Panc1 (cell line): ENCODE data around the gene KRTAP5-6.

Experiments
- POLR2AphosphoS5 ChIP-seq: IDR thresholded peaks from 2 replicates; pipeline ENCODE4 v1.6.1; 2012; ENCODE audit warnings: mild to moderate bottlenecking, low read depth, low read length, moderate library complexity
- REST ChIP-seq, 2 experiments: IDR thresholded peaks; 2 replicates each; pipeline ENCODE4 v1.6.1; 2011 to 2012; ENCODE audit warnings: low read depth in 2 of 2, control low read depth in 1 of 2, low read length in 1 of 2, mild to moderate bottlenecking in 1 of 2, moderate library complexity in 1 of 2; ENCODE audit not compliant: insufficient read depth in 1 of 2
- TCF7L2 ChIP-seq: IDR thresholded peaks from 2 replicates; pipeline ENCODE4 v1.6.1; 2011; ENCODE audit warnings: mild to moderate bottlenecking, low read depth, low read length, inconsistent platforms
- TF ChIP-seq, protein P1 (sequence below): fragments of 450-650 bp; IDR thresholded peaks from 2 replicates; pipeline ENCODE4 v1.5.1; 2017; ENCODE audit warnings: mild to moderate bottlenecking

DNA sequence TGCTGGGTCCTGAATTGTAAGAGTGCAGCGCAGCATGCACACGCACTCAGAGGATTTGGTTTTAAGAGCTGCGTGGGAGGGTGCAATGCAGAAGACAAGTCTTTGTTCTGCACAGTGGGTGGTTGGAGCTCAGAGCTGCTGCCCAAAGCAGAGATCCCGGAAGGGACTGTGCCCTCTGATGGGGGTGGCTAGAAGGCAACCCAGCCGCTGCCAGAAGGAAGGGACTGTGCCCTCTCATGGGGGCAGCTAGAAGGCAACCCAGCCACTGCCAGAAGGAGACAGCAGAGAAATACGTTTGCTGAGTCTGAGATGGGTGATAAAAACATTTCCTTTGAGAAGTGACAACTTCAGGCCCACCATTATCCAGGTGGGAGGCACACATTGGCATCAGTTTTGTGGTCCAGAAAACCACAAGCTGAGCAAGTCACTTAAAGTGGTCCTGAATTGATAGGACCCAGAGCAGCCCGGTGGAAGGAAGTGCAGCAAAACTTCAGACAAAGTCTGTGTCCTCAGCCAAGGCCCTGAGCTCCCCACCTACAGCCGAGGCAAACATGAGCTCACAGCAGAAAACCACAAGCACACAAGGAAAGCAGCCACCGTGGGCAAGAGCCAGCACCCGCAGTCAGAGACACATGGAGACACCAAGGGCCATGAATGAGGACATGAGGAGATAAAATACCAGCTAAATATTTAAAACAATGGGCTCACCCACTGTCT lies 4.3 kb downstream of the KRTAP5-6 start:
- TF ChIP-seq, protein P1, sequence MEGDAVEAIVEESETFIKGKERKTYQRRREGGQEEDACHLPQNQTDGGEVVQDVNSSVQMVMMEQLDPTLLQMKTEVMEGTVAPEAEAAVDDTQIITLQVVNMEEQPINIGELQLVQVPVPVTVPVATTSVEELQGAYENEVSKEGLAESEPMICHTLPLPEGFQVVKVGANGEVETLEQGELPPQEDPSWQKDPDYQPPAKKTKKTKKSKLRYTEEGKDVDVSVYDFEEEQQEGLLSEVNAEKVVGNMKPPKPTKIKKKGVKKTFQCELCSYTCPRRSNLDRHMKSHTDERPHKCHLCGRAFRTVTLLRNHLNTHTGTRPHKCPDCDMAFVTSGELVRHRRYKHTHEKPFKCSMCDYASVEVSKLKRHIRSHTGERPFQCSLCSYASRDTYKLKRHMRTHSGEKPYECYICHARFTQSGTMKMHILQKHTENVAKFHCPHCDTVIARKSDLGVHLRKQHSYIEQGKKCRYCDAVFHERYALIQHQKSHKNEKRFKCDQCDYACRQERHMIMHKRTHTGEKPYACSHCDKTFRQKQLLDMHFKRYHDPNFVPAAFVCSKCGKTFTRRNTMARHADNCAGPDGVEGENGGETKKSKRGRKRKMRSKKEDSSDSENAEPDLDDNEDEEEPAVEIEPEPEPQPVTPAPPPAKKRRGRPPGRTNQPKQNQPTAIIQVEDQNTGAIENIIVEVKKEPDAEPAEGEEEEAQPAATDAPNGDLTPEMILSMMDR: no peak
- no peak for TF ChIP-seq REST (IDR thresholded peaks at IDR 0.05; ENCODE audit: insufficient read depth in 1 of 2, low read depth in 2 of 2, low read length in 1 of 2)
- no peak for TF ChIP-seq POLR2AphosphoS5
- no peak for TF ChIP-seq TCF7L2
